B cell (primary cell): ENCODE measurements around the gene COPS3. TPM values are rescaled to one million over a fixed set of nuclear protein-coding genes. Genes with fewer than 3 reads are reported as not detected.
A peak's percentile ranks its signal among the peaks of the same experiment; 100 is the strongest.

Experiments used
- ATAC-seq: fragments of 200-7000 bp; cut with Tn5 transposase; one replicate; pipeline ENCODE4 v1.10.0; 2021; ENCODE audit warnings: low read depth, mild to moderate bottlenecking, moderate number of reproducible peaks, moderate library complexity
- CTCF ChIA-PET: fragments of 350-600 bp; sonication (Branson Sonifier 250); formaldehyde crosslinking; loops from one replicate; lab custom pipeline; 2021; ENCODE audit warnings: antibody characterized with exemption, inconsistent platforms; lab: Charles Lee
- POLR2A ChIA-PET: fragments of 350-600 bp; sonication (Branson Sonifier 250); formaldehyde crosslinking; loops from one replicate; lab custom pipeline; 2021; ENCODE audit warnings: antibody characterized with exemption; lab: Charles Lee
- DNase-seq: peaks from one replicate; pipeline ENCODE4 v3.0.0; 2013
- H2AFZ ChIP-seq: 2 replicates; pipeline ENCODE4 v1.6.1; 2012; ENCODE audit warnings: mild to moderate bottlenecking, low read depth, low read length; ENCODE audit not compliant: insufficient read depth, poor library complexity, severe bottlenecking
- H3K27ac ChIP-seq, 2 donors: 1 replicate in 1 of 2; 2 replicates in 1 of 2; pipeline ENCODE4 v1.5.1; 2012 to 2013; ENCODE audit warnings: low read length in 2 of 2, mild to moderate bottlenecking in 2 of 2, moderate library complexity in 1 of 2
- H3K27me3 ChIP-seq, 4 experiments: fragments of 200-600 bp in 1 of 4; sonication (generic) in 1 of 4; replicated peaks in 1 of 4; 1 replicate in 2 of 4; 2 replicates in 2 of 4; pipeline versions ENCODE4 v1.6.1 to v1.7.0; 2013 to 2016; ENCODE audit warnings: low read length in 3 of 4, mild to moderate bottlenecking in 2 of 4, mixed read lengths in 1 of 4, moderate library complexity in 1 of 4; ENCODE audit not compliant: insufficient read depth in 4 of 4, control insufficient read depth in 3 of 4; ENCODE audit errors: control extremely low read depth in 1 of 4
- H3K36me3 ChIP-seq, 2 experiments: replicated peaks in 1 of 2; 1 replicate in 1 of 2; 2 replicates in 1 of 2; pipeline versions ENCODE4 v1.6.1 to v1.7.1; 2013; ENCODE audit warnings: low read length in 1 of 2; ENCODE audit not compliant: insufficient read depth in 2 of 2, control insufficient read depth in 1 of 2; ENCODE audit errors: control extremely low read depth in 1 of 2, extremely low read depth in 1 of 2
- H3K4me1 ChIP-seq, 2 donors: fragments of 200-600 bp in 1 of 2; sonication (generic) in 1 of 2; 1 replicate in 1 of 2; 2 replicates in 1 of 2; pipeline versions ENCODE4 v1.5.1 to v1.6.1; 2013 to 2017; ENCODE audit warnings: low read length in 2 of 2; ENCODE audit not compliant: control insufficient read depth in 2 of 2, insufficient read depth in 2 of 2
- H3K4me2 ChIP-seq: replicated peaks from 2 replicates; pipeline ENCODE3; 2012; ENCODE audit warnings: mild to moderate bottlenecking, low read depth, low read length; ENCODE audit not compliant: poor library complexity, severe bottlenecking
- H3K4me3 ChIP-seq, 5 experiments: fragments of 200-600 bp in 1 of 5; sonication (generic) in 1 of 5; 1 replicate in 3 of 5; 2 replicates in 2 of 5; pipeline versions ENCODE4 v1.5.1 to v1.7.0; 2011 to 2016; ENCODE audit warnings: low read length in 4 of 5, mild to moderate bottlenecking in 4 of 5, low read depth in 2 of 5, control low read depth in 1 of 5, moderate library complexity in 1 of 5; ENCODE audit not compliant: insufficient read depth in 1 of 5; ENCODE audit errors: control extremely low read depth in 1 of 5, extremely low read depth in 1 of 5
- H3K79me2 ChIP-seq: fragments of 200-600 bp; sonication (generic); one replicate; pipeline ENCODE4 v1.6.0; 2016; ENCODE audit warnings: low read length; ENCODE audit not compliant: control insufficient read depth, insufficient read depth
- H3K9ac ChIP-seq: fragments of 200-600 bp; sonication (generic); 2 replicates; pipeline ENCODE4 v1.6.1; 2017; ENCODE audit warnings: mild to moderate bottlenecking, low read length, moderate library complexity
- H3K9me3 ChIP-seq, 3 donors: one replicate each; pipeline versions ENCODE4 v1.6.1 to v1.7.1; 2013; ENCODE audit warnings: low read length in 2 of 3; ENCODE audit not compliant: control insufficient read depth in 2 of 3, insufficient read depth in 1 of 3; ENCODE audit errors: control extremely low read depth in 1 of 3
- H4K20me1 ChIP-seq: 2 replicates; pipeline ENCODE4 v1.6.0; 2012; ENCODE audit warnings: mild to moderate bottlenecking, low read length; ENCODE audit not compliant: insufficient read depth, control insufficient read depth, poor library complexity, severe bottlenecking
- H3K27ac Mint-ChIP-seq: one replicate; pipeline ENCODE4 v1.8.0; 2021; ENCODE audit warnings: mixed read lengths
- H3K27me3 Mint-ChIP-seq: one replicate; pipeline ENCODE4 v1.8.0; 2021; ENCODE audit warnings: mixed read lengths
- H3K4me1 Mint-ChIP-seq: one replicate; pipeline ENCODE4 v1.8.0; 2021; ENCODE audit warnings: mixed read lengths
- H3K4me3 Mint-ChIP-seq: one replicate; pipeline ENCODE4 v1.8.0; 2021; ENCODE audit warnings: mixed read lengths
- H3K9me3 Mint-ChIP-seq: one replicate; pipeline ENCODE4 v1.8.0; 2022; ENCODE audit warnings: mixed read lengths; ENCODE audit not compliant: insufficient read depth
- CTCF ChIP-seq: fragments of 200-600 bp; IDR thresholded peaks from one replicate; pipeline ENCODE4 v1.8.0; 2022; ENCODE audit warnings: antibody characterized with exemption, mild to moderate bottlenecking
- EZH2 ChIP-seq: IDR thresholded peaks from 2 replicates; pipeline ENCODE4 v1.6.1; 2012; ENCODE audit warnings: borderline replicate concordance, low read depth, mild to moderate bottlenecking, moderate library complexity, low read length; ENCODE audit not compliant: insufficient read depth, poor library complexity, severe bottlenecking
- WGBS: methylation state at CpG from one replicate; pipeline ENCODE4 v1.1.5; 2013; ENCODE audit warnings: missing lambda C conversion rate; ENCODE audit not compliant: insufficient coverage; 5-methylcytosine and 5-hydroxymethylcytosine counted together
- intact Hi-C: fragments of 100-400 bp; cut with micrococcal nuclease; formaldehyde crosslinking; loops from one replicate; pipeline ENCODE4 v1.10.0; 2022
- polyA minus RNA-seq: library from RNA; depleted of rRNA, polyadenylated mRNA; stranded (reverse); fragments of >200 nt; gene quantifications from 2 replicates; pipeline ENCODE4 v1.2.3, GENCODE V29; 2012
- polyA plus RNA-seq: library from polyadenylated mRNA; depleted of rRNA; stranded (reverse); fragments of >200 nt; gene quantifications from 2 replicates; pipeline ENCODE4 v1.2.3, GENCODE V29; 2012
- total RNA-seq, 2 donors: library from RNA; stranded (reverse); fragments of 120-200 nt in 1 of 2; gene quantifications; 1 replicate in 1 of 2; 2 replicates in 1 of 2; pipeline versions ENCODE4 v1.2.3 to v1.2.4, GENCODE V29; 2013 to 2022

COPS3 gene
- total RNA-seq, result 45.5 and 46.9 TPM in 2 replicates
- 65.4 TPM for total RNA-seq (2013)
- polyA plus RNA-seq, result 37.2 and 61.7 TPM in 2 replicates
- polyA minus RNA-seq, result 33.4 and 49.4 TPM in 2 replicates

GRCh38 chr17:17280613-17281549, at the start of gene COPS3:
Gene COPS3, minus strand, starts transcription at chr17:17281246. Its CDS starts 60 bp downstream, at chr17:17281186.
- H3K27me3 Mint-ChIP-seq, result no peaks in the 10 kb centered on the region
- peaks cover 36% of the 10 kb centered on the region for H3K4me1 Mint-ChIP-seq
- Histone ChIP-seq H3K36me3 (peaks cover 0 to 2% of the 10 kb centered on the region in 2 experiments), H3K27ac (peak within 1 kb of the TSS; percentile 87 to 98), H4K20me1 (peaks cover 50% of the 10 kb centered on the region), H3K79me2 (peaks cover 50% of the 10 kb centered on the region), H3K27me3 (no peaks in the 10 kb centered on the region), H2AFZ (peak within 1 kb of the TSS; percentile 99), H3K9ac (peak within 1 kb of the TSS; percentile 99), H3K4me1 (peaks cover 20% of the 10 kb centered on the region in 2 donors), H3K4me3 (peak within 1 kb of the TSS; percentile 67 to 99 (median 98)), H3K9me3 (no peaks in the 10 kb centered on the region), H3K4me2 (peak within 1 kb of the TSS; percentile 91)
- ChIA-PET CTCF (interaction anchor here (0.6 to 1.6 kb wide), 3 partner anchors 10 to 102 kb away, joined by 3 to 4 read pairs (median 4); no protein-coding TSS in a partner anchor), POLR2A (interaction anchor here (0.6 to 1.5 kb wide), 4 partner anchors 14 to 693 kb away, joined by 3 to 8 read pairs (median 4); partner anchors contain the start of gene FLCN)
- no peaks in the 10 kb centered on the region for H3K9me3 Mint-ChIP-seq
- intact Hi-C loops, result loop anchor here (1.0 to 5.0 kb wide), 10 partner anchors 22 to 976 kb away; partner anchors contain the start of genes ATPAF2, FLCN, FLII and GID4
- peak within 1 kb of the TSS; percentile 85 for H3K27ac Mint-ChIP-seq
- TF ChIP-seq CTCF (no peak), EZH2 (no peak)
- peak; percentile 88 for ATAC-seq
- WGBS, result under 1% methylated on average over 80 of the region's 80 CpGs
- peak within 1 kb of the TSS; percentile 86 for H3K4me3 Mint-ChIP-seq
- peak; percentile 99 for DNase-seq
